ENCODE results near the gene ZBBX.

Gene ZBBX

DNA sequence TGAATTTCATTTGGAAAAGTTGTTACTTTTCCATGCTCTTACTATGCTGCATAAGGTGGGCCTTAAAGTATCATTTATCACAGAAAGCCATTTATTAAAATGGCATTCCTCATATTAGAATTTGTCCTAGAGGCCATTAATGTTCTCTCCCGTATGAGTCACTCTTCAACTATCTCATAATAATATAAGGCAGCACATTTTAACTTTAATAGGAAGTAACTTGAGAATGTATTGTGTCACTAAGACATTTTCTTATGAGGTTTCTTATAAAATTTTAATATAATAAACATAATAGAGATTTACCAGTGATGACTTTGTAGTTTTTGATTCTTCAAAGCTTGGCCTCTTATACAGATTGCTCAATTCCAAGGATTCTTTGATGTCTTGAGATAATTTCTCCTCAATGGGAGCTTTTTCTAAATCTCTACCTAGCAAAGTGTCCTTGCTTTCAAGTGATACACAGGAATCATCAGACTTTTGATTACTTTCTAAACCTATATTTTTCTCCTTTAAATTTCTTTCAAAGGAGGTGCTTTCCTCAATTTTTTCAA, 74.7 kb downstream of the ZBBX start:
- Histone ChIP-seq H3K9me2 (replicated peaks; ENCODE audit: low read depth, low read length) (no peaks in the 10 kb centered on the region), H3K4me3 (ENCODE audit: low read length, poor library complexity, severe bottlenecking) (no peak overlapping the region), H3K27me3 (ENCODE audit: insufficient read depth, low read length, poor library complexity, severe bottlenecking) (no peaks in the 10 kb centered on the region), H2AFZ (ENCODE audit: low read length) (no peak overlapping the region), H4K20me1 (ENCODE audit: insufficient read depth, low read length, poor library complexity, severe bottlenecking) (no peaks in the 10 kb centered on the region), H3K4me2 (ENCODE audit: low read depth, low read length, poor library complexity, severe bottlenecking) (no peak overlapping the region), H3K4me1 (ENCODE audit: insufficient read depth, low read length, poor library complexity, severe bottlenecking) (no peaks in the 10 kb centered on the region), H3K79me2 (ENCODE audit: insufficient read depth, low read length) (no peaks in the 10 kb centered on the region), H3K36me3 (ENCODE audit: insufficient read depth, low read length) (no peaks in the 10 kb centered on the region), H3F3A (ENCODE audit: low read depth) (no peaks in the 10 kb centered on the region), H3K9ac (ENCODE audit: low read depth, low read length, poor library complexity, severe bottlenecking) (no peak overlapping the region), H3K9me3 (ENCODE audit: insufficient read depth, low read depth, low read length) (no peaks in the 10 kb centered on the region)
- TF ChIP-seq CTCF (conservative IDR thresholded peaks at IDR 0.05; ENCODE audit: low read length), result no peak
- TF ChIP-seq EZH2phosphoT487 (IDR thresholded peaks at IDR 0.05; ENCODE audit: borderline replicate concordance), result no peak

DNA sequence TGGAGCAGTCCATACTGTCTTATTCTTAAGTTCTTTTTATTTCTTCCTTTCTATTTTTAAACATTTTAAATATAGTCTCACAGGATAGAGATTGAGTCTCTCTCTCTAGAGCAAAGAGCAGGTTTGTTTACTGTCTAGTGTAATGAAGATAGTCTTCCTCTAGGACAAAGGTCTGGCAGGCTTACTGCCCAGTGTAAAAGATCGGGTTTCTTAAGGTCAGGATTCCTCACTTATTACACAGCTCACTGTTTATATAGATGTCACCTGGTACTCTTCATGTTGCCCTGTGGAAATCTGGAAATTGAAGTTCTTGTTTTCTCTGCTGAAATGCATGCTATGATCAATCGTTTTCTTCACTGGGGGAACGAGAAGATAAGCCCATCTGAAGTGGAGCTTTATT, 76.0 kb downstream of the ZBBX start:
- Histone ChIP-seq H3K9me3 (ENCODE audit: insufficient read depth, low read depth, low read length) (no peaks in the 10 kb centered on the region), H4K20me1 (ENCODE audit: insufficient read depth, low read length, poor library complexity, severe bottlenecking) (no peaks in the 10 kb centered on the region), H2AFZ (ENCODE audit: low read length) (no peak overlapping the region), H3K4me3 (ENCODE audit: low read length, poor library complexity, severe bottlenecking) (no peak overlapping the region), H3K9me2 (replicated peaks; ENCODE audit: low read depth, low read length) (no peaks in the 10 kb centered on the region), H3K4me2 (ENCODE audit: low read depth, low read length, poor library complexity, severe bottlenecking) (no peak overlapping the region), H3K27me3 (ENCODE audit: insufficient read depth, low read length, poor library complexity, severe bottlenecking) (no peaks in the 10 kb centered on the region), H3F3A (ENCODE audit: low read depth) (no peaks in the 10 kb centered on the region), H3K4me1 (ENCODE audit: insufficient read depth, low read length, poor library complexity, severe bottlenecking) (no peaks in the 10 kb centered on the region), H3K36me3 (ENCODE audit: insufficient read depth, low read length) (no peaks in the 10 kb centered on the region), H3K9ac (ENCODE audit: low read depth, low read length, poor library complexity, severe bottlenecking) (no peak overlapping the region), H3K79me2 (ENCODE audit: insufficient read depth, low read length) (no peaks in the 10 kb centered on the region)
- TF ChIP-seq EZH2phosphoT487 (IDR thresholded peaks at IDR 0.05; ENCODE audit: borderline replicate concordance) (no peak), CTCF (conservative IDR thresholded peaks at IDR 0.05; ENCODE audit: low read length) (no peak)

- Histone ChIP-seq H4K20me1 (ENCODE audit: insufficient read depth, low read length, poor library complexity, severe bottlenecking) (no peaks in the 10 kb centered on the region), H3K9me2 (replicated peaks; ENCODE audit: low read depth, low read length) (no peaks in the 10 kb centered on the region), H3K36me3 (ENCODE audit: insufficient read depth, low read length) (no peaks in the 10 kb centered on the region), H3K9me3 (ENCODE audit: insufficient read depth, low read depth, low read length) (no peaks in the 10 kb centered on the region), H2AFZ (ENCODE audit: low read length) (no peak overlapping the region), H3K9ac (ENCODE audit: low read depth, low read length, poor library complexity, severe bottlenecking) (no peak overlapping the region), H3K79me2 (ENCODE audit: insufficient read depth, low read length) (no peaks in the 10 kb centered on the region), H3K4me2 (ENCODE audit: low read depth, low read length, poor library complexity, severe bottlenecking) (no peak overlapping the region), H3K4me1 (ENCODE audit: insufficient read depth, low read length, poor library complexity, severe bottlenecking) (no peaks in the 10 kb centered on the region), H3F3A (ENCODE audit: low read depth) (no peaks in the 10 kb centered on the region), H3K27me3 (ENCODE audit: insufficient read depth, low read length, poor library complexity, severe bottlenecking) (no peaks in the 10 kb centered on the region), H3K4me3 (ENCODE audit: low read length, poor library complexity, severe bottlenecking) (no peak overlapping the region)
- TF ChIP-seq EZH2phosphoT487 (IDR thresholded peaks at IDR 0.05; ENCODE audit: borderline replicate concordance) (no peak), CTCF (conservative IDR thresholded peaks at IDR 0.05; ENCODE audit: low read length) (no peak)
Measured at GRCh38 chr3:167302678-167303077, 77.4 kb downstream of the ZBBX start.
